Right forelimb (tissue), 1 donor: ENCODE measurements around the gene FAM9C.
"Not testable (repeated sequence)": the region's sequence is repeated elsewhere in the genome, so short reads cannot be mapped to it uniquely, and the experiment has no call there.

Experiments used
- DNase-seq: peaks from one replicate; pipeline ENCODE4 v3.0.0-alpha.2; 2018

FAM9C gene

GRCh38 chrX:13029887-13030771, 14.3 kb downstream of the FAM9C start:
- no peak for DNase-seq

DNA sequence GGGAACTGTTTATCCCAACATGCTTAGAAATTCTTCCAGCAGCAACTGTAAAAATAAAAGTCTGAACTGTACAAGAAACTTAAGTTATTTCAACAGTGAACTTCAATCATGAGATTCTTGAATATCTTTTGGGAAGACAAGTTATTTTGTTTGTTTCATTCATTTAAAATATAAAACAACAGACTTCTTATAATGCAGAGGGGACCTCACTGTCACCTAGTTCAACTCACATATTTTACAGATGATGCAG, 14.9 kb downstream of the FAM9C start:
- DNase-seq, result no peak

GRCh38 chrX:13028871-13029636, 15.4 kb downstream of the FAM9C start:
- no peak for DNase-seq

DNA sequence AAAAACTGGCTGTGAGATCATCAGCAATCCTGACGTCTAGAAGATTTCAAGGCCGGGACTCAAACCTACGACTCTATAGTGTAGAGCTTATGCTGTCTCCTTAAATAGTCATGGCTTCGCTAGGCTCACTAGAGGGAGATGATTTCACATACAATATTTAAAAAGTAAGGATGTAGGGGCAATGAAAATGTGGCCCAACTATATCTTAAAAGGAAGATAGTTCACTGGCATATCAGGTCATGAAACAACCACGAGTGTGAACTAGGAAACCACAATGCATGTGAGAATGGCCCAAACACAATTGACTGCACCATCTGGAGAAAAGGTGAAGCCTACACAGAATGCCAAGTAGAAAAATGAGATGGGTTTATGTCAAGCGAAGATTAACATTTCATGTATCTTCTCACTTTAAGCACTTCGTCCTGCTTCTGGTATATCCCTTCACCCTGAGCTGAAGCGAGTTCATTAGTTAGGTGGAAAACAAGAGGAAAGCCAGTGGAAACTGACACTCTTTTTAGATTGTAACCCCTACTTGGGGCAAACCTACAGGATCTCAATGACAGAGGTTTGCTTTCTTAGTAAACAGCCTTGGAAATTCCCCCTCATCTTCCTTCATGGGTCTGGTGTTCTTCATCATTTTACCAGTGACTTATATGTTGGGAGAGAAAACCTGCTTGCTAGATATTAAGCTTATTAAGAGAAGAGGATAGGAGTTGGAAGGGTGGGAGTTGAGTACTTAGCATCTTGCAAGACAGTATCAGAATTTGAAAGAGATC, 17.4 kb downstream of the FAM9C start:
- no peak for DNase-seq

GRCh38 chrX:13024986-13025385, 19.4 kb downstream of the FAM9C start:
- no peak for DNase-seq

DNA sequence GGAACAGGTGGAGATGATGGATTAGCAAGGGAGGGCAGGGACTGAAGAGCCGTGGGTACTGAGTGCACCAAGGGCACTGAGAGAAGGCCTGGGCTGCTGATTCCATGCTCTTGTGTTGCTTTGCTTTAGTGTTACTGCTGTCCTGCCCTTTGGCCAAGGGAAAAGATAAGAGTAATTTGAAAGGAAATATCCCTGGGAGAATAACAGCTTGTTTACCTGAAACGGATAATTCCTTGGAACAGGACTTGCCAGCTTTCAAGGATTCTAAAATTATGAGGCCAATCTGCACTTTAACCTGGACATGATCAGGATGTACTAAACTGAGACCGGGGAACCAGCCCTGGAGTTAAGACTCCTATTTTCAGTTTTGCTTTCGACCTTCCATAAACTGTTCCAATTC, 20.4 kb downstream of the FAM9C start:
- DNase-seq, result no peak

GRCh38 chrX:13023567-13023966, 20.9 kb downstream of the FAM9C start:
- DNase-seq, result no peak

- DNase-seq, result no peak
Observed at GRCh38 chrX:13022926-13023325, 21.5 kb downstream of the FAM9C start.

- not testable (repeated sequence) for DNase-seq
Observed at GRCh38 chrX:13016731-13017130, 27.7 kb downstream of the FAM9C start.

DNA sequence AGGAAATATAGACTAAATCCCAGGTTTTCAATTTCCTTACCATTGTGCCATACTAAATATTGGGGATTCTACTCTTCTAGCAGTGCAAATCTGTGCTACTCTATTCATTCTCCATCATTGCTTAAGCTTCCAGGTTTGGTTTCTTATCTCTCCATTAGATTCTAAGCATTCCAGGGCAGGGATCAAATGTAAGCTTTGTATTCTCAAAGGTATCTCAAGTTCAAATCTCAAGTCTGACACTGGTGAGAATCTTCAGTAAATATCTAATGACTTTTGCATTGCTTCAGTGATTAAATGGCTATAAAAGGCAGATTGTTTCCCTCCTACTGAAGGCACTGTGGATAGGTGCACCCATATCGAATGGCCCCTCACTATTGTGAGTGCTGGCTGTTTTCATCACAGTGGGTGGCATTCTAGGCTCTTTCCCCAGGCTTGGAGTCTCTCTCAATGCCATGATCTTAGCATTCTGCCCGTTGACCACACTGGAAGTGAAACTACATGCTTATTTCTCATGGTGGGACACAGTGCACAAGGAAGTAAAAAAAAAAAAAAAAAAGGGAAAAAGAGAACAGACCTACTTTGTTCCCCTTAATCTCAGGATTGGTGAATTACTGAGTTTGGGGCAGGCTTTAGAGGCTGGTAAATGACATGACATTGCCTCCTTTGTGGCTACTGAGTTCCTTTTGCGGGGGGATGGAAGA, 28.7 kb downstream of the FAM9C start:
- no peak for DNase-seq

- DNase-seq, result no peak
Observed at GRCh38 chrX:13014111-13015096, 30.0 kb downstream of the FAM9C start.

DNA sequence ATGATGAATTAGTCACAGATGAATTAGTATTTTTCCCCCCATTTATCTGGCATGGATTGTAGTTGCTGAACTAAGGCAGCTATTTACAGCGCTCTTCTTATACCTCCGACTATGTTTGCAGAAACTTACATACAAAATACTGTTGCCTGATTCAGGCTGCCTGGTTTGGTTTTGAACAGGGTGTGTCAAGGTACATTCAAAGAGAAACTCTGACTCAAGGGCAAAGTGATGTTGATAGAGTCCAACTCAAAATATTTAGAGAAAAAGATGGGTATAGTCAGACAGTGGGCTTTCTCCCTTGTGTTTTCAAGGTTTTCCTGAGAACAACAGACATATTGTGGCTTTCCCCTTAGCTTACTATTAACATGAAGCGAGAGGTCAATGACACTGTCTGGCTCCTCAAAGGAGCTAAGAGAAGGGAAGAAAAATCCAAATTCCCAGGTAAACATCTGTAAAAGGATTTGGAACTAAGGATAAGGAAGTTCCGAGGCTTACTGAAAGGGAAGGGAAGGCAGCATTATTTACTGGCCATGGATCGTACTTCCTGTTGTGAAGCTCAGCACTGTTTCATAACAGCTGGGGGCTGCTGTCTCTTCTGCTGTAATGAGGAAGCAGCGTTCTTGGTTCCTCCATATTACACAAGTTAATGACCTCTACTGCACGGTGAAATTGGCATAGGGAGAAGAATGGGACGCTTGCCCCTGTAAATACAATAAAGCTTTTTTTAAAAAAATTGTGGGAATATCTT, 30.9 kb downstream of the FAM9C start:
- DNase-seq, result no peak

DNA sequence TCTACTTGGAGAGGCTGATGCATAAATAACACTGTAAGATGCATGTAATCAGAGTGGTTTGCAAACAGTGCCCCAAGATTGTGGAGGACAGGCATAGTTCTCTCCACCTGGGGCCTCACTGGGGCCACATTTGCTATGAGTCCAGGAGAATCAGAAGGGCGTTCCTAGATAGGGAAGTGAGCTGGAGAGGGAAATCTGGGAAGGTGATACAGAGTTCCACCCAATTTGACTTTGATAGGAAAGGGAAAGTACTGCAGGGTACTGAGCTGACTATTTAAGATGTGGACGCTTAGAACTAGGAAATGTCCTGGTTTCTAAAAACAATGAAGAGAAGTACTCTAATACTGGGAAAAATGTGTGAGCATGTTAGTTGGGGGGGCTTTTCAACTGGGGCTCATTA, 33.9 kb downstream of the FAM9C start:
- no peak for DNase-seq

DNA sequence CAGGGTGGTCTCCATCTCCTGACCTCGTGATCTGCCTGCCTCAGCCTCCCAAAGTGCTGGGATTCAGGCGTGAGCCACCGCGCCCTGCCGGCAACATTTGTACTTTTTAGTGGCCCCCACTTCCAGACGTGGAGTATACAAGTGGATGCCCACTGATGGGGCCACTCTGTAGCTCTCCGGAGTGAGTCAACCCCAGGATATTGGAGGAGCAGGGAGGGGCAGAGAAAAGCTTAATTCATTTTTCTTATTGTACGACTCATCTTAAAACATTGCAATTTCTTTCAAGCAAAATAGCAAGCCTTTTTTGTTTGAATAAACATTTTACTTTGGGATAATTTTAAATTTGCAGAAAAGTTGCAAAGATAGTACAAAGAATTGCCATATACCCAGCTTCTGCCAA, 34.6 kb downstream of the FAM9C start:
- DNase-seq, result no peak

DNA sequence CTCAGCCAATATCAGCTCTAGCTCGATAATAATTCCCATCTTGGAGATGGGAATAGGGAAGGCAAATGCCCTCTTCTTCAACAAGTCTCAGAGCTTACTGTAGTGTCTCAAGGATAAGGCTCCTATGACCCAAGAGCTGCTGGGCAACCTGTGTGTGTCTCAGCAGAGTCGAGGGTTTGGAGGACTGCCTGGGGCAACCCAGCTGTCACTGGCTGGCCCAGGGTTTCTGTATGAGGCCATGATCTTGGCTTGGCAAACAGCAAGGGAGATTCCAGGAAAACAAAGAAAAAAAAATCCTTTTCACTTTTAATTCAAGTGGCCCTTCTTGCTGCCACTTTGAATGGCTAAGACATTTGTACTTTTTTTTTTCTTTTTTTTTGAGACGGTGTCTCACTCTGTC, 35.1 kb downstream of the FAM9C start:
- DNase-seq, result no peak

GRCh38 chrX:13008851-13009250, 35.6 kb downstream of the FAM9C start:
- DNase-seq, result no peak

GRCh38 chrX:13008189-13008533, 36.3 kb downstream of the FAM9C start:
- DNase-seq, result no peak

- DNase-seq, result no peak
Observed at GRCh38 chrX:13007519-13008188, 36.8 kb downstream of the FAM9C start.

DNA sequence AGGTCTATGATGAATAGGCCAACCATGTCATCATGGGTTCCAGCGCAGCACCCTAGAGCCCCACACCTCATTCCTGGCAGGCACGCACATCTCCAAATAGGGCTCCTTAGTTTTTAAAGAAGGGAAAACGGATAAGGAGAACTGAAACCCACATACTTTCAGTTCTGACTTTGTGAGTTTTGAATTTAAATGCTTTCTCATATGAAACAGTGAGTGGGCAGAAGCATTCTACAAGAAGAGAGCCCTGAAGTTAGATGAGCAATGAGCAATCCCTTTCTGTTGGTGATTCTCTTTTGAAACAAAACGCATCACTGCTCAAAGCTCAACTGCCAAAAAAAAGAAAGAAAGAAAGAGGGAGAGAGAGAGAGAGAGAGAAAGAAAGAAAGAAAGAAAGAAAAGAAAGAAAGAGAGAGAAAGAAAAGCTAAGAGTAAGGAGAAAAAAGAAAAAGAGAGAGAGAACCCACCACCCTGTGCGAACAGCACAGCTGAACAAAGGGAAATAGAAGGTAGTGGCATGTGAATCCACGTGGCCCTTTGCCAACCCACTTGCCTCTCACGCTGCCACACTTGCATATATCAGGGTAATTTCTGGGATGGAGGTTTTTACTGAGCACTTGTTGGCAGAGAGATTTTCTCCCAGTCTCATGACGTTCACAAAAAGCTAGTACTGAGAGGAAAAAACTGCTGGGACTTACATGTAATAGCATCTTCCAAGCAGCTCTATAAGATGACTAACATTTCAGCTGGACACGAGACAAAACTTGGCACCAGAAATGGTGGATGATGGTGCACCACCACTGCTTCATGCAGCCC, 38.6 kb downstream of the FAM9C start:
- no peak for DNase-seq
